ENCODE results near the gene AKR1B1.

GRCh38 chr7:134452991-134453473 is 5.9 kb downstream of the AKR1B1 start:
- TF ChIP-seq CTCF (conservative IDR thresholded peaks at IDR 0.05; ENCODE audit: low read depth, low read length) (no peak), USF2 (IDR thresholded peaks at IDR 0.05; ENCODE audit: low read depth, low read length) (no peak), BHLHE40 (IDR thresholded peaks at IDR 0.05; ENCODE audit: low read depth, low read length) (no peak), MAFK (IDR thresholded peaks at IDR 0.05; ENCODE audit: low read depth, low read length) (no peak), MXI1 (IDR thresholded peaks at IDR 0.05; ENCODE audit: borderline replicate concordance, low read depth, low read length) (no peak), POLR2A (IDR thresholded peaks at IDR 0.05; ENCODE audit: low read depth, low read length) (no peak)

Measured in IMR-90 (cell line).